Ovary (tissue), 3 donors: ENCODE measurements around the gene UXS1.
"Not testable (repeated sequence)": the region's sequence is repeated elsewhere in the genome, so short reads cannot be mapped to it uniquely, and the experiment has no call there.

Source experiments
- EP300 ChIP-seq: sonication (generic); formaldehyde crosslinking; IDR thresholded peaks from one replicate; pipeline ENCODE4 v1.6.1; 2017; ENCODE audit warnings: antibody characterized with exemption
- POLR2A ChIP-seq: fragments of 450-650 bp; IDR thresholded peaks from one replicate; pipeline ENCODE4 v1.6.1; 2017; ENCODE audit warnings: antibody characterized with exemption, mild to moderate bottlenecking, moderate library complexity
- TF ChIP-seq, protein P1 (sequence below), 3 donors: fragments of 450-650 bp in 2 of 3; fragments of 200-600 bp in 1 of 3; IDR thresholded peaks; one replicate each; pipeline versions ENCODE4 v1.5.1 to v1.8.0; 2016 to 2022; ENCODE audit warnings: antibody characterized with exemption in 3 of 3, mild to moderate bottlenecking in 1 of 3
- donor health status: DM: no; HTN: no; CAD: no.

DNA sequence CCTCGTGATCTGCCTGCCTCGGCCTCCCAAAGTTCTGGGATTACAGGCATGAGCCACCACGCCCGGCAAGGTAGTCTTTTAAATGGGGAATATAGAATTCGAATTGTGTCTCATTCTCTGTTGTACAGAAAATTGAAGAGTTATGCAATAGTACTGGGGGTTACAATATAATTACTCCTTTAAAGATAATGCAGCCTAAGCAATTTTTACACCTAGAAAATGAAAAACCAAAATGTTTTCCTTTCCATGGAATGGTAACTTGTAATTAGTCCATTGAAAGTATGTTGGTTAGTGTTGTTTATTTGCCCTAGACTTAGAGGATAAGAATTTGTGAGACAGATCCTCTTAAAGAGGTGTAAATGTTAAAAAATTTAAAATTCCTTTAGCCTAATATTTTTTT is 28.0 kb upstream of the UXS1 start:
- TF ChIP-seq, protein P1, sequence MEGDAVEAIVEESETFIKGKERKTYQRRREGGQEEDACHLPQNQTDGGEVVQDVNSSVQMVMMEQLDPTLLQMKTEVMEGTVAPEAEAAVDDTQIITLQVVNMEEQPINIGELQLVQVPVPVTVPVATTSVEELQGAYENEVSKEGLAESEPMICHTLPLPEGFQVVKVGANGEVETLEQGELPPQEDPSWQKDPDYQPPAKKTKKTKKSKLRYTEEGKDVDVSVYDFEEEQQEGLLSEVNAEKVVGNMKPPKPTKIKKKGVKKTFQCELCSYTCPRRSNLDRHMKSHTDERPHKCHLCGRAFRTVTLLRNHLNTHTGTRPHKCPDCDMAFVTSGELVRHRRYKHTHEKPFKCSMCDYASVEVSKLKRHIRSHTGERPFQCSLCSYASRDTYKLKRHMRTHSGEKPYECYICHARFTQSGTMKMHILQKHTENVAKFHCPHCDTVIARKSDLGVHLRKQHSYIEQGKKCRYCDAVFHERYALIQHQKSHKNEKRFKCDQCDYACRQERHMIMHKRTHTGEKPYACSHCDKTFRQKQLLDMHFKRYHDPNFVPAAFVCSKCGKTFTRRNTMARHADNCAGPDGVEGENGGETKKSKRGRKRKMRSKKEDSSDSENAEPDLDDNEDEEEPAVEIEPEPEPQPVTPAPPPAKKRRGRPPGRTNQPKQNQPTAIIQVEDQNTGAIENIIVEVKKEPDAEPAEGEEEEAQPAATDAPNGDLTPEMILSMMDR (IDR thresholded peaks at IDR 0.05) = not testable (repeated sequence)
- TF ChIP-seq POLR2A, EP300: not testable (repeated sequence)
